ENCODE measurements around the gene NUP43. TPM values are rescaled to one million over a fixed set of nuclear protein-coding genes. Genes with fewer than 3 reads are reported as not detected.
A peak's percentile ranks its signal among the peaks of the same experiment; 100 is the strongest.

Gene NUP43
- total and polyA plus RNA-seq, 2 of the 13 experiments (the other 11 are each of a cell fraction or from before 2014, with no cell fraction given), result 38.9 to 85.1 TPM

- peak; percentile 85 for TF ChIP-seq HINFP (CRISPR knock-in tag; IDR thresholded peaks at IDR 0.05; ENCODE audit: low read depth)
- TF ChIP-seq ZSCAN25 (CRISPR knock-in tag; IDR thresholded peaks at IDR 0.05), result 0 out of 2 replicates have a peak, but pooled peaks have one; percentile 45
- 0 out of 2 replicates have a peak, but pooled peaks have one; percentile 37 for TF ChIP-seq JUN (CRISPR knock-in tag; IDR thresholded peaks at IDR 0.05)
- TF ChIP-seq E2F2 (CRISPR knock-in tag; IDR thresholded peaks at IDR 0.05; ENCODE audit: borderline replicate concordance), result no peak
- 0 out of 2 replicates have a peak, but pooled peaks have one; percentile 43 for TF ChIP-seq TEAD2 (CRISPR knock-in tag; IDR thresholded peaks at IDR 0.05)
- peak; percentile 90; the same call in 1 of the 2 replicates for TF ChIP-seq ZNF232 (CRISPR knock-in tag; IDR thresholded peaks at IDR 0.05; ENCODE audit: borderline replicate concordance)
- no peak for TF ChIP-seq JARID2 (CRISPR knock-in tag; IDR thresholded peaks at IDR 0.05; ENCODE audit: insufficient replicate concordance)
- TF ChIP-seq ZNF646 (CRISPR knock-in tag; IDR thresholded peaks at IDR 0.05), result no peak
- no peak for TF ChIP-seq MZF1 (CRISPR knock-in tag; IDR thresholded peaks at IDR 0.05; ENCODE audit: borderline replicate concordance)
- TF ChIP-seq ATF5 (CRISPR knock-in tag; IDR thresholded peaks at IDR 0.05; ENCODE audit: low read depth), result 0 out of 2 replicates have a peak, but pooled peaks have one; percentile 61
- TF ChIP-seq BCL3 (CRISPR knock-in tag; IDR thresholded peaks at IDR 0.05), result peak; percentile 80; the same call in 1 of the 2 replicates
Measured at GRCh38 chr6:149746147-149746946, at the start of gene NUP43 (continued).

All from HepG2 (cell line).